ENCODE data around the gene FRY. TPM values are rescaled to one million over a fixed set of nuclear protein-coding genes. Genes with fewer than 3 reads are reported as not detected.
"Not testable (repeated sequence)": the region's sequence is repeated elsewhere in the genome, so short reads cannot be mapped to it uniquely, and the experiment has no call there.

Gene FRY
- total RNA-seq, 1 donor from 2014 or later, result 83.6 TPM

DNA sequence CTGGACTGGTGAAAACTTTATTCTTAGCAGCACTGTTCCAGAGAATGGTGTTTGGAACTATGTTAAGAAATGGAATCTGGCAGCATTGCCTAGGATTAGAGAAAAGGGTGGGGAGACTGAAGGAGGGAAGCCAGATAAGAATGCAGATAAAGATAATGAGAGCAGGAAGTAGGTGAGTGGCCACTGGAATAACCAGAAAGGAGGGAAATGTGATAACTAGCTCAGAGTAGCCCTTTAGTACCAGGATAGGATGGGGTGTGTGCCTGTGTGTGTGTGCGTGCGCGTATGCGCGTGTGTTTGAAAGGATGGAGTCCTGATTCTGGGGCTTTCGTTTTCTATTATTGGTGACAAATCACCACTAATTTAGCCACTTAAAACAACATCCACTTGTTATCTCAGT is 33.4 kb upstream of the FRY start:
- Mint-ChIP-seq H3K36me3 (ENCODE audit: unreplicated experiment) (peaks cover 5% of the 10 kb centered on the region), H3K4me3 (ENCODE audit: unreplicated experiment) (no peak overlapping the region), H3K9me3 (ENCODE audit: unreplicated experiment) (peaks cover 5% of the 10 kb centered on the region), H3K27me3 (ENCODE audit: unreplicated experiment) (peaks cover 7% of the 10 kb centered on the region), H3K27ac (ENCODE audit: unreplicated experiment) (no peak overlapping the region), H3K4me1 (ENCODE audit: low read depth, unreplicated experiment) (peaks cover 7% of the 10 kb centered on the region)
- no peak for DNase-seq
- TF ChIP-seq, protein P1, sequence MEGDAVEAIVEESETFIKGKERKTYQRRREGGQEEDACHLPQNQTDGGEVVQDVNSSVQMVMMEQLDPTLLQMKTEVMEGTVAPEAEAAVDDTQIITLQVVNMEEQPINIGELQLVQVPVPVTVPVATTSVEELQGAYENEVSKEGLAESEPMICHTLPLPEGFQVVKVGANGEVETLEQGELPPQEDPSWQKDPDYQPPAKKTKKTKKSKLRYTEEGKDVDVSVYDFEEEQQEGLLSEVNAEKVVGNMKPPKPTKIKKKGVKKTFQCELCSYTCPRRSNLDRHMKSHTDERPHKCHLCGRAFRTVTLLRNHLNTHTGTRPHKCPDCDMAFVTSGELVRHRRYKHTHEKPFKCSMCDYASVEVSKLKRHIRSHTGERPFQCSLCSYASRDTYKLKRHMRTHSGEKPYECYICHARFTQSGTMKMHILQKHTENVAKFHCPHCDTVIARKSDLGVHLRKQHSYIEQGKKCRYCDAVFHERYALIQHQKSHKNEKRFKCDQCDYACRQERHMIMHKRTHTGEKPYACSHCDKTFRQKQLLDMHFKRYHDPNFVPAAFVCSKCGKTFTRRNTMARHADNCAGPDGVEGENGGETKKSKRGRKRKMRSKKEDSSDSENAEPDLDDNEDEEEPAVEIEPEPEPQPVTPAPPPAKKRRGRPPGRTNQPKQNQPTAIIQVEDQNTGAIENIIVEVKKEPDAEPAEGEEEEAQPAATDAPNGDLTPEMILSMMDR (IDR thresholded peaks at IDR 0.05; ENCODE audit: partially characterized antibody, unreplicated experiment), result no peak

DNA sequence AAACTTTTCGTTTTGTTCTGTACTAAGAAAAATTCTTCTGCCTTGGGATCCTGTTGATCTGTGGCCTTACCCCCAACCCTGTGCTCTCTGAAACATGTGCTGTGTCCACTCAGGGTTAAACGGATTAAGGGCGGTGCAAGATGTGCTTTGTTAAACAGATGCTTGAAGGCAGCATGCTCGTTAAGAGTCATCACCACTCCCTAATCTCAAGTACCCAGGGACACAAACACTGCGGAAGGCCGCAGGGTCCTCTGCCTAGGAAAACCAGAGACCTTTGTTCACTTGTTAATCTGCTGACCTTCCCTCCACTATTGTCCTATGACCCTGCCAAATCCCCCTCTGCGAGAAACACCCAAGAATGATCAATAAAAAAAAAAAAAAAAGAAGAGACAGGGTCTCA is 30.8 kb upstream of the FRY start:
- Mint-ChIP-seq H3K4me1 (ENCODE audit: low read depth, unreplicated experiment) (peaks cover 13% of the 10 kb centered on the region), H3K27ac (ENCODE audit: unreplicated experiment) (peak overlapping the region; percentile 66)
- not testable (repeated sequence) for H3K4me3 Mint-ChIP-seq (ENCODE audit: unreplicated experiment); DNase-seq; H3K27me3 Mint-ChIP-seq (ENCODE audit: unreplicated experiment); H3K9me3 Mint-ChIP-seq (ENCODE audit: unreplicated experiment); H3K36me3 Mint-ChIP-seq (ENCODE audit: unreplicated experiment)

DNA sequence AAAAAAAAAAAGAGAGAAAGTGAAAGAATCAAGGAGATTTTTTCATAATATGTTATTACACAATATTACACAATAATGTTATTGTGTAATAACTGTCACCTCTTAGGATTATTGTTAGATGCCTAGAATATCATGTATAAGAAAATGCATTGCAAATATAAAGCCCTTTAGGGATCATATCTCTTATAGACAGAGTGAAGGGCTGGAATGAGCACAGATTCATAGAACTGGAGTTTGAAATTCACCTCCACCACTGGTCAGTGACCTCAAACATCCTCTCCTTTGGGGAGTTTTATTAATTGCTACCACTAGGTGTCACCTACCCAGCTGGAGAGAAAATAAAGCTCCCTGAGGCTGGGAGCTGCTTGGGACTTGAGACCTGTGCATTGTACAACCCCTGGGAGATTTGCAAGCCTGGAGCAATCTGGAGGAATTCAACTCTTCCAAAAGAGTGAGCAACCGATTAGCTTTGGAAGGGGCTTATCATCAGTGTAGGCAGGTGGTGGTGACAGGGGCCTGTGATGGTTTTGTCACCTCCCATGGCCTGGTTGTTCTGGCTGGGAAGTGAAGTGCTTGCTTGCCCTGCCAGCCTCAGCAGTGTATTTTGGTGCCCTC is 30.3 kb upstream of the FRY start:
- TF ChIP-seq, protein P1 (IDR thresholded peaks at IDR 0.05; ENCODE audit: partially characterized antibody, unreplicated experiment), result peak; percentile 74
- Mint-ChIP-seq H3K9me3 (ENCODE audit: unreplicated experiment) (peaks cover 4% of the 10 kb centered on the region), H3K27me3 (ENCODE audit: unreplicated experiment) (peaks cover 7% of the 10 kb centered on the region), H3K4me3 (ENCODE audit: unreplicated experiment) (peak overlapping the region; percentile 15), H3K36me3 (ENCODE audit: unreplicated experiment) (no peaks in the 10 kb centered on the region), H3K27ac (ENCODE audit: unreplicated experiment) (peak overlapping the region; percentile 66), H3K4me1 (ENCODE audit: low read depth, unreplicated experiment) (peaks cover 15% of the 10 kb centered on the region)
- DNase-seq, result no peak

- no peak for DNase-seq
- TF ChIP-seq, protein P1 (IDR thresholded peaks at IDR 0.05; ENCODE audit: partially characterized antibody, unreplicated experiment), result no peak
- peaks cover 4% of the 10 kb centered on the region for H3K9me3 Mint-ChIP-seq (ENCODE audit: unreplicated experiment)
- H3K4me1 Mint-ChIP-seq (ENCODE audit: low read depth, unreplicated experiment), result peaks cover 15% of the 10 kb centered on the region
- H3K4me3 Mint-ChIP-seq (ENCODE audit: unreplicated experiment), result no peak overlapping the region
- H3K36me3 Mint-ChIP-seq (ENCODE audit: unreplicated experiment), result no peaks in the 10 kb centered on the region
- H3K27me3 Mint-ChIP-seq (ENCODE audit: unreplicated experiment), result peaks cover 3% of the 10 kb centered on the region
- peak overlapping the region; percentile 66 for H3K27ac Mint-ChIP-seq (ENCODE audit: unreplicated experiment)
Observed at GRCh38 chr13:32001769-32002168, 29.8 kb upstream of the FRY start.

DNA sequence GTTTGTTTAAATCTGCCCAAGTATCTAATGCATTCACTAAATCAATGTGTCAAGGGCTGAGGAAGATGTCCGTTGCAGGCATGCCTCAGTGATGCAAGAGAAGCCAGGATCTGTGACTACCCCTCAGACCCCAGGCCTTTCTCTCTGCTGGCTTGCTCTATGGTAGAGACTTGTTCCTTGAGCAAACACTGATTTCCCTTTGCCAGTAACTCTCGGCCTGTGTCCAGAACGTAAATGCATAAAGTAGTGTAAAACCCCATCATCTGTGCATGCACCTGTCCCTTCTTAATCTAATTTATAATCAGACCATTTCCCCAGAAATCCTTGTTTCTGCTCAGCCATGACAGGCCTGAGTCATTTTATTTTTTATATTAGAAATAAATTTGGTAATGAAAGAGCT is 28.7 kb upstream of the FRY start:
- TF ChIP-seq, protein P1 (IDR thresholded peaks at IDR 0.05; ENCODE audit: partially characterized antibody, unreplicated experiment), result no peak
- H3K36me3 Mint-ChIP-seq (ENCODE audit: unreplicated experiment), result no peaks in the 10 kb centered on the region
- peaks cover 4% of the 10 kb centered on the region for H3K9me3 Mint-ChIP-seq (ENCODE audit: unreplicated experiment)
- peaks cover 5% of the 10 kb centered on the region for H3K27me3 Mint-ChIP-seq (ENCODE audit: unreplicated experiment)
- no peak overlapping the region for H3K4me3 Mint-ChIP-seq (ENCODE audit: unreplicated experiment)
- peaks cover 22% of the 10 kb centered on the region for H3K4me1 Mint-ChIP-seq (ENCODE audit: low read depth, unreplicated experiment)
- H3K27ac Mint-ChIP-seq (ENCODE audit: unreplicated experiment), result no peak overlapping the region
- DNase-seq, result no peak
